ENCODE data around the gene TNFRSF12A.

TNFRSF12A gene

DNA sequence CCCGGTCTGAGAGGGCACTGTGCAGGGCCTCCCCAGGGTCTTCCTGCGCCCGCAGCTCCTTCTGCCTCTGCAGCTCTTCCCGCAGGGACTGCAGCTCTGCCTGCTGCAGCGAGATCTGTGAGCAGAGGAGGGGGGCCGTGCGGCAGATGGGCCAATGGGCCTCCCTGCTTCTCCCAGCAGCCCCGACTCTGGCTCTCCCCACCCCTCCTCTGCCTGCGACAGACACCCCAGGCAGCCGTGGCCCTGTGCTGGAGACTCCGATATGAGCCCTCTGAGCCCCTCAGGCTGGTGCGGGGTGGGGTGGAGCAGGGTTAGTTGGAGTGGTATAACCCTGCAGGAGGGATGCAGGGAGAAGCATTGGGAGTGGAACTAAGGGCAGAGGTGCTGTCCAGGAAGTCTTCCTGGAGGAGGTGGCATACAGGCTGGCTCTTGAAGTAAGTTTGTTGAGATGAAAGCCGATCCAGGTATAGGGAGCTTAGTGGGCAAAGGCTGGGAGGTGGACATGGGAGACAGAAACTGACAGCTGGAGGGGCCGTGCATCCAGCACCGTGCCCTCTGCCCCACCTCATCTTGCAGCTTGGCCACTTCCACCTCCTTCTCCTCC is 8.7 kb downstream of the TNFRSF12A start:
- CTCF ChIA-PET = interaction anchor here (0.7 to 9.6 kb wide), 17 partner anchors 8 to 206 kb away, joined by 3 to 169 read pairs (median 4); partner anchors contain the start of genes BICDL2, CLDN6, HCFC1R1 and MMP25
- TF ChIP-seq, protein P1, sequence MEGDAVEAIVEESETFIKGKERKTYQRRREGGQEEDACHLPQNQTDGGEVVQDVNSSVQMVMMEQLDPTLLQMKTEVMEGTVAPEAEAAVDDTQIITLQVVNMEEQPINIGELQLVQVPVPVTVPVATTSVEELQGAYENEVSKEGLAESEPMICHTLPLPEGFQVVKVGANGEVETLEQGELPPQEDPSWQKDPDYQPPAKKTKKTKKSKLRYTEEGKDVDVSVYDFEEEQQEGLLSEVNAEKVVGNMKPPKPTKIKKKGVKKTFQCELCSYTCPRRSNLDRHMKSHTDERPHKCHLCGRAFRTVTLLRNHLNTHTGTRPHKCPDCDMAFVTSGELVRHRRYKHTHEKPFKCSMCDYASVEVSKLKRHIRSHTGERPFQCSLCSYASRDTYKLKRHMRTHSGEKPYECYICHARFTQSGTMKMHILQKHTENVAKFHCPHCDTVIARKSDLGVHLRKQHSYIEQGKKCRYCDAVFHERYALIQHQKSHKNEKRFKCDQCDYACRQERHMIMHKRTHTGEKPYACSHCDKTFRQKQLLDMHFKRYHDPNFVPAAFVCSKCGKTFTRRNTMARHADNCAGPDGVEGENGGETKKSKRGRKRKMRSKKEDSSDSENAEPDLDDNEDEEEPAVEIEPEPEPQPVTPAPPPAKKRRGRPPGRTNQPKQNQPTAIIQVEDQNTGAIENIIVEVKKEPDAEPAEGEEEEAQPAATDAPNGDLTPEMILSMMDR (IDR thresholded peaks at IDR 0.05; ENCODE audit: insufficient read depth, low read length, missing control alignments) = no peak
- no peak for DNase-seq (ENCODE audit: low read depth, low spot score)
- POLR2A ChIA-PET = interaction anchor here (0.6 to 1.4 kb wide), 3 partner anchors 8 to 106 kb away, joined by 3 to 6 read pairs (median 5); partner anchors contain the start of genes TNFRSF12A and ZNF213
- no peak overlapping the region for H3K4me3 ChIP-seq (ENCODE audit: low read depth, low read length)

DNA sequence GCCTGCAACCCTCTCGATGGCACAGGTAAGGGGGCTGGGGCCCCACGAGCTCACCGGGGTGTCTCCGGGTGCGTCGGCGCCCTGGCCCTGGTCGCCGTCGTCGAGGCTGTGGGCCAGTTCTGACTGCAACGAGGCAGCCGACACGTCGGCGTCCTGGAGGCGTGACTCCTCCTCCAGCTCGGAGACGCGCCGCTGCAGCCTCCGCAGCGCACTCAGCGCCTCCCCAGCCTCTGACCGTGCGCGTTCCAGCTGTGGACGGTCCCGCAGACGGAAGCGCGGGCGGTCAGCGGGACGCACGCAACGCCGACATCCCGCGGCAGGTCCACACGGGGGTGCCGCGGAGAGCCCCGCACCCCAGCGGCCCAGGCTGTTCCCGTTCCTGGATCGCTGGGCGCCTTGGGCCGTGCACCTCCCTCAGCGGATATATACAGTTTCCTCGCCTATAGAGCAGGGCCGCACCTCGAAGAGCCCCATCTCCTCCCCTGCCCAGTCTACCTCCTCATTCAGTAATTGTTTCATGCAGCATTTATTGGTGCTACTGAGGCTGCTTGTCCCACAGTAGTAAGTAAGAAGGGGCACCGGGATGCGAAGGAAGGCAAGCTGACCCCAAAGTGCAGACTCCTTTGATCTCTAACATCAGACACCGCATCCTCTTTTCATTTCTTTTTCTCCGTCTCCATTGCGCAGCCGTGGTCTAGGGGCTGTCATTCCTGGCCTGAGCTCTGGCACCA is 9.5 kb downstream of the TNFRSF12A start:
- TF ChIP-seq, protein P1 (IDR thresholded peaks at IDR 0.05; ENCODE audit: insufficient read depth, low read length, missing control alignments) = no peak
- H3K4me3 ChIP-seq (ENCODE audit: low read depth, low read length) = peak overlapping the region; percentile 25
- POLR2A ChIA-PET = interaction anchor here (0.8 to 4.5 kb wide), 3 partner anchors 7 to 17 kb away, joined by 3 to 40 read pairs (median 6); partner anchors contain the start of genes CLDN9, HCFC1R1, THOC6 and TNFRSF12A
- CTCF ChIA-PET = interaction anchor here (0.7 to 9.6 kb wide), 12 partner anchors 9 to 205 kb away, joined by 3 to 169 read pairs (median 12); partner anchors contain the start of genes BICDL2, CLDN6, HCFC1R1 and MMP25
- no peak for DNase-seq (ENCODE audit: low read depth, low spot score)

DNA sequence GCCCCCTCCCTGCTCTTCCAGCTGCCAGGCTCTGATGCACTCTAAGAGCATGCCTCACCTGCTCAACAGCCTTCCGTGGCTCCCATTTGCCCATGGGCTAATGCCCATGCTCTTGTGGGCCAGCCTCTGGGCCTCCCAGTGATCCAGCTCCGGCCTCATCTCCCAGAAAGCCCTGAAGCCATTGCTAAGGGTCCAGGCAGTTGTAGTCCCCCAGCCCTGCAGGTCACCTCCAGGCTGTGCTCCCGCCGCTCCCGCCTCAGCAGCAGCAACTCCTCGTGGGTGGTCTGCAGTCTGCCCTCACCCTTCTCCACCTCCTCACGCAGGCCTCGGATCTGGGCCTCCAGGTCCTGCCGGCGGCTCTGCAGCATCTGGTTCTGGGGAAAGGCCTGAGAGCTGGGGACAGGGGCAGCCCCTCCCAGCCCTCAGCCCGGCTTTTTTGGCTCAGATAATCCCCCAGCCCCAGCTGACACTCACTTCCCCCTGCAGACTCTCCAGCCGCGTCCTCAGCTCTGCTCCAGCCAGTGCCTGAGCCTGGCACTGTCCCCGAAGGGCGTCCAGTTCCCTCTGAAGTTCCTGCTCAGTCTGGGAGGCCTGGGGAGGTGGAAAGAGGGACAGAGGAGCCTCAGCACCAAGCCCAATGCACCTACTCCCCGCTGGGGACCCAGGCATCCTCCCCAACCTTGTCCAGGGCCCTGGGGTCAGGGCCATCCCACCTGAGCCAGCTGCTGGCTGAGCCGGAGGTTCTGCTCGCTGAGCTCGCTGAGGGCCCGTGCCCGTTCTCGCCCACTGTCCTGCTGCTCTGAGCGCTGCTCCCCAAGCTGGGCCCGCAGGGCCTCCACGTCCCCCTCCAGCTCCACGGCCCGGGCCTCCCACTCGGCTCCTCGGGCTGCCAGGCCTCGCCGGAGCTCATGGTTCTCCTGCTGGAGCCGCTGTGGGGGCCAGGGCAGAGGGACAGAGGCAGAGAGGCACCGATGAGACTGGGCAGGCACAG is 10.3 kb downstream of the TNFRSF12A start:
- no peak overlapping the region for H3K4me3 ChIP-seq (ENCODE audit: low read depth, low read length)
- ChIA-PET POLR2A (interaction anchor here (0.5 to 4.5 kb wide), 4 partner anchors 8 to 18 kb away, joined by 3 to 40 read pairs (median 5); partner anchors contain the start of genes CLDN9, HCFC1R1, THOC6 and TNFRSF12A), CTCF (interaction anchor here (0.6 to 9.6 kb wide), 19 partner anchors 10 to 226 kb away, joined by 3 to 169 read pairs (median 9); partner anchors contain the start of genes BICDL2, CLDN6, HCFC1R1 and MEFV)
- TF ChIP-seq, protein P1 (IDR thresholded peaks at IDR 0.05; ENCODE audit: insufficient read depth, low read length, missing control alignments) = no peak
- DNase-seq (ENCODE audit: low read depth, low spot score) = no peak

DNA sequence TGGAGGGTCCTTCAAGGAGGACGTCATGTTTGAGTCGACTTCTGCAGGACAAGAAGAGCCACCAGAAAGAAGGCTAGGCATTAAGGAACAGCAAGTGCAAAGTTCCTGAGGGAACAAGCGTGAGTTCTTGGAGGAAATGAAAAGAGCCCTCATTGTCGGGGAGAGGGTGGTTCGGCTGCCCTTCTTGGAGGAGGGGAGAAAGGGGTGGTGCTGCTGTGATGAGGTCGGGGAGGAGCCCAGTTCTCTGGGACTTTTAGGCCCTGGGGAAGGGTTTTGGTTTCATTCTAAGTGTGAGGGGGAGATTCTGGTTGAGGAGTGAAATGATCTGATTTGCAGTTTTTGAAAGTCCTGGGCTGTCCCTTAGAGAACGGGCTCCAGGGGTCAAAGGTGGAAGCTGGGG is 12.5 kb downstream of the TNFRSF12A start:
- CTCF ChIA-PET = interaction anchor here (1.0 to 9.6 kb wide), 16 partner anchors 9 to 136 kb away, joined by 3 to 169 read pairs (median 8); partner anchors contain the start of genes BICDL2, CLDN6, HCFC1R1 and MMP25
- POLR2A ChIA-PET = interaction anchor here (4.5 kb wide), 1 partner anchor 10 kb away, joined by 40 read pairs; the partner anchor contains the start of genes HCFC1R1, THOC6 and TNFRSF12A
- TF ChIP-seq, protein P1 (IDR thresholded peaks at IDR 0.05; ENCODE audit: insufficient read depth, low read length, missing control alignments) = no peak
- no peak overlapping the region for H3K4me3 ChIP-seq (ENCODE audit: low read depth, low read length)
- no peak for DNase-seq (ENCODE audit: low read depth, low spot score)

GRCh38 chr16:3035289-3035971 is 15.3 kb downstream of the TNFRSF12A start:
- no peak for DNase-seq (ENCODE audit: low read depth, low spot score)
- ChIA-PET POLR2A (interaction anchor here (1.7 kb wide), 1 partner anchor 13 kb away, joined by 9 read pairs; no protein-coding TSS in a partner anchor), CTCF (interaction anchor here (1.3 to 9.6 kb wide), 6 partner anchors 6 to 93 kb away, joined by 3 to 169 read pairs (median 26); partner anchors contain the start of genes BICDL2 and MMP25)
- TF ChIP-seq, protein P1 (IDR thresholded peaks at IDR 0.05; ENCODE audit: insufficient read depth, low read length, missing control alignments) = no peak
- H3K4me3 ChIP-seq (ENCODE audit: low read depth, low read length) = no peak overlapping the region

Measured in AG04449 (cell line).